GM13977 (cell line): Measurements from ENCODE around the gene KCNJ8.

ENCODE experiments used
- DNase-seq: peaks from one replicate; pipeline ENCODE4 v3.0.0; 2012; ENCODE audit warnings: low spot score
- CTCF ChIP-seq: IDR thresholded peaks from 2 replicates; pipeline ENCODE4 v1.5.1; 2012; ENCODE audit warnings: mild to moderate bottlenecking, control low read depth; ENCODE audit not compliant: insufficient read depth; ENCODE audit errors: extremely low read depth, missing control alignments
- in situ Hi-C: fragments of 300-500 bp; cut with MboI; formaldehyde crosslinking; loops from one replicate; pipeline ENCODE4 v1.12.0; 2022; ENCODE audit warnings: low sequenced_read_pairs, low pct_unique_long_range_greater_than_20kb, mixed read lengths, inconsistent platforms; ENCODE audit not compliant: unreplicated experiment

The KCNJ8 gene

GRCh38 chr12:21757735-21758134 lies 16.8 kb downstream of the KCNJ8 start:
- in situ Hi-C loops = no loop called here
- TF ChIP-seq CTCF = no peak
- no peak for DNase-seq

- no peak for TF ChIP-seq CTCF
- DNase-seq = no peak
- in situ Hi-C loops = no loop called here
Observed at GRCh38 chr12:21756699-21757098, 17.8 kb downstream of the KCNJ8 start.

GRCh38 chr12:21751517-21751916 lies 23.0 kb downstream of the KCNJ8 start:
- DNase-seq = no peak
- TF ChIP-seq CTCF = no peak
- in situ Hi-C loops = no loop called here

- in situ Hi-C loops = no loop called here
- DNase-seq = no peak
- TF ChIP-seq CTCF = no peak
Observed at GRCh38 chr12:21745258-21745657, 29.2 kb downstream of the KCNJ8 start.

- in situ Hi-C loops = no loop called here
- DNase-seq = no peak
- no peak for TF ChIP-seq CTCF
Observed at GRCh38 chr12:21731144-21731543, 43.4 kb downstream of the KCNJ8 start.

- DNase-seq = no peak
- TF ChIP-seq CTCF = no peak
- in situ Hi-C loops = no loop called here
Observed at GRCh38 chr12:21725731-21726130, 48.8 kb downstream of the KCNJ8 start.
